Fibroblast of villous mesenchyme (primary cell): ENCODE results near the gene ZBTB8A. TPM values are rescaled to one million over a fixed set of nuclear protein-coding genes. Genes with fewer than 3 reads are reported as not detected.

Experiments
- small RNA-seq: library from RNA; depleted of rRNA; stranded (forward); fragments of <200 nt; gene quantifications from one replicate; pipeline ENCODE3, GENCODE V24; 2012
- total RNA-seq: library from RNA; depleted of rRNA; stranded (reverse); fragments of >200 nt; gene quantifications from 2 replicates; pipeline ENCODE4 v1.2.3, GENCODE V29; 2012

The ZBTB8A gene
- total RNA-seq, 1 donor: 5.6 TPM

Small RNA genes within 50 kb of the gene (small RNA-seq; reads per million reads assigned to genes)
- not detected for gene RF00019

Other genes with a start within 250 kb of the ZBTB8A start
- gene HDAC1, start 247.3 kb upstream of the ZBTB8A start, total RNA-seq: 67.6 and 95.0 TPM in 2 replicates
- gene MARCKSL1, start 203.2 kb upstream of the ZBTB8A start, total RNA-seq: 30.9 and 32.4 TPM in 2 replicates
- 1.3 TPM in 2 replicates for gene FAM229A, start 176.9 kb upstream of the ZBTB8A start, total RNA-seq
- gene TSSK3, start 176.9 kb upstream of the ZBTB8A start, total RNA-seq: 0.86 and 0.97 TPM in 2 replicates
- gene BSDC1, start 145.0 kb upstream of the ZBTB8A start, total RNA-seq: 58.3 and 76.4 TPM in 2 replicates
- not detected in 2 replicates for gene ZBTB8B, start 74.4 kb upstream of the ZBTB8A start, total RNA-seq
- 34.5 and 44.5 TPM in 2 replicates for gene ZBTB8OS, start 111.1 kb downstream of the ZBTB8A start, total RNA-seq
- 98.9 and 138 TPM in 2 replicates for gene RBBP4, start 111.8 kb downstream of the ZBTB8A start, total RNA-seq
- gene SYNC, start 163.3 kb downstream of the ZBTB8A start, total RNA-seq: 56.0 and 72.5 TPM in 2 replicates